NOMO-1 treated with dmso at 0.1 percent for 144 hours (cell line): ENCODE data around the gene FAM72B.
A peak's percentile ranks its signal among the peaks of the same experiment; 100 is the strongest.
"Not testable (repeated sequence)": the region's sequence is repeated elsewhere in the genome, so short reads cannot be mapped to it uniquely, and the experiment has no call there.

Experiments used
- DNase-seq: peaks from one replicate; lab custom pipeline; 2025; ENCODE audit not compliant: unreplicated experiment; lab: John Stamatoyannopoulos, UW

Gene FAM72B

DNA sequence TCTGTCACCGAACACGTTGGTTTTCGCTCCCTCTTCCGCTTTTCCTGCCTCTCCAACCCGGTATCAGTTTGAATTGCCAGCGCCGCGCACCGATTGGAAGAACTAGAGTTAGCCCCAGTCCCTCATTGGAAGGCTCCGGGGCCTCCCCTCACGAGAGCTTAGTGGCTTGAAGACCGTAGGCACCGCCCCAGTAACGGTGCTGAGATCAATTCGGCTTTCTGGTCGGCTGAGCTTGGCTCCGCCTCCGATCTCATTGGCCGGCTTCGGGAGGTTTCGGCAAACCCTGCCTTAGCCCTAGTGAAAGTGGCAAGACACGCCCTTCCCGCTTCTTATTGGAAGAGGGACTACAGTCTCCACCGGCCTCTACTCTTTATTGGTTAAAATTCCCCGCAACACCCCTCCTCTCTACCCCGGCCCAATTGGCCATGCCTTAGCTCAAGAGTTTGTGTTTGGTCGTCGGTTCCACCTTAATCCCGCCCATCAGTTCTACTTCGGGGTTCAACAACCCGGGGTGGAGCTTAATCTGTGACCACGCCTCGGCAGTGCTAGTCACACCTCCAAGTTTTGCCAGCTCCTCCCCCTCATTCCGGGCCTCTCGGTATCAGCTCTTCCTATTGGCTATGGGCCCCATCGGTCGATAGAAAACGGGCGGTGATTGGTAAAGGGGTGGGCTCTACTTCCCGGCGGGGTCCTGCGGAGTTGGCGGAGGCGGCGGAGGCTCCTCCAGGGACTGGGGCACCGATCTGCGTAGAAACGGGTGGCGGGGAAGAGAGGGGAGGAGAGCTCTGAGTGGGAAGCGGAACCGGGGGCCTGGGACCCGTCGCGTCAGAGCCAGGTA is at the start of gene FAM72B, which contains the start of gene SRGAP2C:
Gene FAM72B (minus strand): TSS at position 51 of the 838 bp plus-strand sequence. CDS start 851 bp downstream, outside the sequence.
Gene SRGAP2C (plus strand): TSS at position 686 of the 838 bp plus-strand sequence. CDS start 2,472 bp downstream, outside the sequence.
- peak; percentile 99 for DNase-seq

DNA sequence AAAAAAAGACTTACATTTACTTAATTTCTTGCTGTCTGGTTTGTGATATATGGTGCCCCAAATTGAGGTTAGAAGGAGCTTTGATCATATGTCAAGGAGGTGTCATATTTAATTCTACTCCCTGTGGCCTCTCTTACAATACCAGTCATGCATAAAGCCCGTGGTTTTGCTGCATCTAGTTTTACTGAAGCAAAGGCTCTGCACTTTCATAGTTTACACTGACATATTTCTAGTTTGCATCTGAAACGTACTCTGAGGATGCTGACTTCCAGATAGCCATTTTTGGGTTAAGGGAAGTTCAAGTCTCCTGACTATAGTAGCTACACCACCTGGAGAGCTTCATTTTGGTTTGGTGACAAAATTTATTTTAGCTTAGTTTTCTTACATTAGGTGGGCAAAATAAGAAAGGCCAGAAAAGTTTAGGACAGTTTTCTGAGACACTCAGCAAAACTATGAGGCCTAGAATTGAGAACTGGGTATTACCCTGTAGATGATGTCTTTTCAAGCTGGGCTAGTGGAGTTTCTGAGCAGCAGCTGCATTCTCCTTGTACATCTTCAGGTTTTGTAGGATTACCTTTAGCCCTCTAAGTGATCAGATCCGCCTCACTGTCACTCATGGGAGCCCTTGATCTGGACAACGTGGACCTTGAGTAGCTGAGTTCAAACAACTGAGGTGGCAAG is 48.4 kb upstream of the FAM72B start:
- DNase-seq = not testable (repeated sequence)

DNA sequence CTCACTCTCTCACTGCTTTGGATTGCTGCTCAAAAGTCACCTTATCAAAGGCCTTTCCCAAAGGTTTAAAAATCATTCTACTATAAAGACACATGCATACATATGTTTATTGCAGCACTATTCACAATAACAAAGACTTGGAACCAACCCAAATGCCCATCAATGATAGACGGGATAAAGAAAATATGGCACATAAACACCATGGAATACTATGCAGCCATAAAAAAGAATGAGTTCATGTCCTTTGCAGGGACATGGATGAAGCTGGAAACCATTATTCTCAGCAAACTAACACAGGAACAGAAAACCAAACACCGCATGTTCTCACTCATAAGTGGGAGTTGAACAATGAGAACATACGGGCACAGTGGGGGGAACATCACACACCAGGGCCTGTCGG is 46.5 kb upstream of the FAM72B start:
- not testable (repeated sequence) for DNase-seq

DNA sequence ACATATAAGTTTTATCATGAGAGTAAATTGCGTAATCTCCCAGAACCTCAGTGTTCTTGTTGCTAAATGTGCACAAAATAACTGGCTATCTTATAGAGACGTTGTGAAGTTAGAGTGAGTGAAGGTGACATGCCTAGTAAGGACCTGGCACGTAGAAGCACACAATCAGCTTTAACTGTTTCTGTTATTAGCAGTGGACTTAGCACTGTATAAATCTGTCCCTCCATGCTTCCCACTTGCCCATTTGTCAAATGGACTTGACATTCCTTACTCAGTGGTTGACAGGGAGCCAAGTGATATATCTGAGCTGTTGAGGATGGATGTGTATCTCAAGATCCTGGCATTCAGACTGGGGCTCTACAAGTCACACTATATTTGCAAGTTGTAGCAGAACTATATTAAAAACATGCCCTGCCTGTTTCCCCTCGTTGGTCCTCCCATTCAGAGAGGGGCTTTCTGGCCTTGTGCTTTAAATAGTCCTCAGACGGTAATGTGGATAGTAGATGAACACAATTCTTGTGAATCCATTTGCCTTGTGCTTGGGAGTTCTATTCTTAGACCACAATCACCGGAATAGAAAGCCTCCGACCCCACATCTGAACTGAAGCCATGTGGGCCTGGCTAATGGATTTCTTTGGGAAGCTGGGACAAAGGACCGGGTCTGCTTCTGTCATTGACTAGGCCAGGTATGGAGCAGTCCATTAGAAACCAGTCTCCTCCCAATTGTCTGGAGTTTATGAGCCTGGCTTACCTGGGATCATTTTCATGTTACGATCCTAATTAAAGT is 43.6 kb upstream of the FAM72B start:
- not testable (repeated sequence) for DNase-seq

GRCh38 chr1:121226925-121227324 is 42.8 kb upstream of the FAM72B start:
- not testable (repeated sequence) for DNase-seq

GRCh38 chr1:121226295-121226904 is 42.3 kb upstream of the FAM72B start:
- not testable (repeated sequence) for DNase-seq

DNA sequence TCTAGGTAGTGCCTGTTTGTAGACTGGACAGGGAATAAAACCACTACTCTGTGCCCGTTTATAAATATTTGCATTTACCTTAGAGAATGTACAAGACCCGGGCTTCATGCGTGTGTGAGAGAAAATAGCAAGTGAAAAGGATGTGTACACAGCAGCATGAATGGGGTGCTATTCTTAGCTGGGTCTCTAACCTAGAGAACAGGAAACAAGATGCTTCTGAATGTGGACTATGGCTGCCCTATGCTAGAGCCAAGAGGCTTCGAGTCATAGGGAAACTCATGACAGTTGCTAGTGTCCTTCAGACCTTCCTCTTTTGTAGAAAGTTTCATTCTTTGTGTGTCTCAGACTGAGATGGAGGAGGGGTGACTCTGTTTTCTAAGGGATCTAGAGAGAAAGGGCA is 40.6 kb upstream of the FAM72B start:
- DNase-seq = not testable (repeated sequence)

DNA sequence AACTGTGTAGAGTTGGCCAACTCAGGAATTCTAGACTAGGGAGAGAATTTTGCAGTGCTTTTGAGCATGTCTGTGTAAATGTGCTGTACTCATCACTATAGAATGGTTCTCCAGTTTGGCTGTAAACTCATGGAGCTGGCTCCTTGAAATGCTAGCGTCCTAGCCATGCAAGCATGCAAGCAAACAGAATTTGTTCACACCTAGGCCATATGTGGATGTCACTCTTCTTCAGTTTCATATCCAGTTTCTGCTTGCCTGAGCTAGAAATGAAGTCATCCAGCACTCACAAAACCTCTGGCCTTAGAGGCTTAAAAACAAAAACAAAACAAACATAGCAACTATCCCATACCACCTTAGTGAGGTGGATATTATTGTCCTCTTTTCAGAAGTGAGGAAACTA is 37.6 kb upstream of the FAM72B start:
- DNase-seq = not testable (repeated sequence)

GRCh38 chr1:121216676-121217075 is 32.5 kb upstream of the FAM72B start:
- DNase-seq = not testable (repeated sequence)

GRCh38 chr1:121215699-121216417 is 31.7 kb upstream of the FAM72B start:
- not testable (repeated sequence) for DNase-seq

DNA sequence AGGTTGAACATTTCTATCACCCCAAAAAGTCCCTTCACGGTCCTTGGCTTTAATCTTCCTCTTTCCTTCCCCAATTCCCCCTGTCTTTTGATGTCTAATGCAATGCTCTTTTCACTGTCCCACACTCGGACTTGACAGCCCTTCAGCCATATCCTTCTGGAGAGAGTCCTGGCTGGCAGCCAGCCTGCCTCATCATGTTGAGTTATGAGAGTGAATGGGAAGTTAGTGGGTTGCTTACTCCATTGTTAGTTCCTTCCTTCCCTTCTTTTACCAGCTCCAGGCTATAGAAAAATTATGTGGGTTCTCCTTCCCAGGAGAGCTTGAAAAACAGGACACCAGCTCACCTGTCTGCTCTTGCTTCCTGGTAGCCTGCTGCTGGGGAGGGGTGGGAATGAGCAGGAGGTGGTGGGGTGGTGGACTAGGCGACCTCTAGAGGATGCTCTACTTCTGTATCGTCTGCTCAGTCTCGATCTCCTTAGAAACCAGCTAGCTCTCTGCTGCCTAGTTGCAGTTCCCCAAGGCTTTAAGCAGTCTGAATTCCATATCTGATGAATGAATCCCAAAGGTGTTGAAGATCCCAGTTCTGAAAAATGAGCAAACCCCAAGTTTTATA is 30.5 kb upstream of the FAM72B start:
- not testable (repeated sequence) for DNase-seq

DNA sequence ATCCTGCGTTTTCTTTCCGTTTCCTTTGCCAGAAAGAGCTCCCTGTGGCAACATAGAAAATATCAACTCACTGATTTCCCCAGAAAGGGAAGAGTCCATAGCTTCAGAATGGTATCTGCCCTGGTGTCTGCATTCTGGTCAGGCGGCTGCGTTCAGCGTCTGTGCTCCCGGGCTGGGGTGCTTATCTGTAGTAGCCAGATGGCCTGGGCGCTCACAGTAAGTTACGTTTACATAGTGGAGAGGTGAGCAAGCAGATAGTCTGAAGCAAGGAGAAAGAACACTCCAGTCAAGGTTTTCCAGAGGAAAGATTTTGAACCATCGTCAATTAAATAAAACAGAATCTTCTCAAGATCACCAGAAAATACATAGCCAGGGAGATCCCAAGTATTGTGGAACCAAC is 29.4 kb upstream of the FAM72B start:
- DNase-seq = not testable (repeated sequence)

- not testable (repeated sequence) for DNase-seq
These were observed 26.6 kb upstream of the FAM72B start for GRCh38 chr1:121210778-121211177.

DNA sequence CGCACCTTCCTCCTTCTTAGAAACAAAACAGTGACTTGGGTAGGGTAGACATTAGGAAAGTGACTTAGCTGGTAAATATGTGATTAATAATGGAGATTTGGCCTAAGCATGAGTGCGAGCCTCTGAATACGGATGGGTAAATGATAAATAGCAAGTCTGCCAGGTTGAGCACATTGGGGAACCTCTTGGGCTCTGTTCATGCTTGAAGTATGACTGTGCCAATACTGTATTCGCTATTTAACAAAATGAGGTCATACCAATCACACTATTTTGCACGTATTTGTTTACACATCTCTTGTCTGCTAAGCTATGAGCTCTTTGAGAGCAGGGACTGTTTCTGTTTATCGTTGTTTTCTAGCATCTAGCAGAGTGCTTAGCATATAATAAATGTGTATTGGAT is 24.2 kb upstream of the FAM72B start:
- DNase-seq = not testable (repeated sequence)

DNA sequence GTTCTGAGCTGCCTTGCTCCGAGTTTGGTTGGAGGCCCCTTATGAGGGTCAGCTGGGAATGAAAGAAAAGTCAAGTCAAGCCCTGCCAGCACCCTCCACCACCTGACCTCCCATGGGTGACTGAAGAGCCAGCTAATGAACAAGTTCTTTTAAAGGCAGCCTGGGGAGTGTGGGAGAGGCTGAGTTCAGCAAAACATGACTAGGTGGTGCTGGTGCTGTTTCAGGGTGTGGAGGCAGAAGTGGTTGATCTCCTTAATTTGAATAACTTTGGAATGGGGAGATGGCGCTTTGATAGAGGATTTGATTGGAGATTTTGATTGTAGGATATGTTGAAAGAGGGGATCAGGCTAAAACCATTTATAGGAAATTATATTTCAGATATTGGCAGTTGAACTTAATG is 23.2 kb upstream of the FAM72B start:
- not testable (repeated sequence) for DNase-seq

DNA sequence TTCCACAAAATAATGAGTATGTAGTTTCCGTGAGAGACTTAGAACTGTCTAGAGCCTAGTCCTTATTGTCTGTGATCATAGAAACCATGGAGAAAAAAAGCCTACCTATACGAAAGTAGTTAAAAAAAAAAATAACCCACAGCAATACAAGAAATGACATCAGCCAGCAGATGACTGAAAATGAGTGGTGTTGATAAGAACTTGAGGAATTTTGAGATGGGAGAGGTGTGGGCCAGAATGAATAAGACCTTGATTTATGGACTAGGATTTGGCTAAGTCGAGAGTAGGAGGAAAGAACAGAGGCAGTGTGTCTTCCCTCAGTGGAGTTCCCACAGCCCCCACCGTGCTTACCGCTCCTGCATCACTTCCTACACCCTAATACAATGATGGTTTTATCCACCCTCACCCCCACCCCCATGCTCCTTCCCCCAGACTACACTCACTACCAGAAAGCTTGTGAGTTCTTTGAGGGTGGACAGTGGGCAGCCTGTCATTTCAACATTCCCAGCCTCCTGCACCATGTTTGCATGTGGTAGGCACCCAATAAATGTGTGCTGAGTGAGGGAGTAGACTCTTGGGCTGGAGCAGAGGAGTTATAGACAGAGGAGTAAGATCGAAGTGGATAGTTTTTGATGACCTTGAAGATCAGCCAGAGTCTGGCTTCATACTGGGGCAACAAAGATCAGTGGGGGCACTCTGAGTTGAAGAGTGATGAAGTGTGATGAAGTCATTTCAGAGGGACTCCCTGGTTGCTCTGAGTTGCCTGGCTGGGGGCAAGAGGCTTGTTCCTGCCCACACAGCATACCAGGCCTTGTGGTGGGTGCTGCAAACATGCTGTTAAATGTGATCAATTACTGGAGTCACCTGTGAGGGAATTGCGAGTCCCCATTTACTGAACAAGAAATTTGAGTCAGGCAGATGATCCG is 21.9 kb upstream of the FAM72B start:
- DNase-seq = not testable (repeated sequence)

- DNase-seq = not testable (repeated sequence)
These were observed 18.8 kb upstream of the FAM72B start for GRCh38 chr1:121202986-121203385.
